ENCODE measurements around the gene CDC42BPB.

Gene CDC42BPB

GRCh38 chr14:102996941-102997340 lies 60.4 kb downstream of the CDC42BPB start:
- CTCF ChIA-PET = no interaction called here

DNA sequence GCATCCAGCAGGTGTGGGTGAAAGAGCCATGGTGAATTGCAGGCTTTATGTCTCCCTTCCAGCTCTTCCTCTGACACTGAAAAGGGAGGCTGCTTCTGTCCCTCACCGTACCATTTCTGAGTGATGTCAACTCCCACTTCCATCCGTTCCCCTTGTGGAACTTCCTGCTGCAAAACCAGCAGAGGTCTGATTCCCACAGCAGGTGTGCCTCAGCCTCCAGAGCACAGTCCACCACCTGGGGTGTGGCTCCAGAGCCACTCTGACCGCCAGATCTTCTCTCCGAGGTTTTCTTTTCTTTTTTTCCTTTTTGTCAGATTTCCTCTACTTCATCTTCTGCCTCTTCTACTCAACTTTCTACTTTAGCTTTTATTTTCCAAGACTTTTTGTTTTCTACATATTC lies 62.7 kb downstream of the CDC42BPB start:
- POLR2A ChIA-PET = no interaction called here
- peaks cover 3 to 51% of the 10 kb centered on the region in 2 experiments; a peak in 2 of 3 replicates for H3K36me3 ChIP-seq (ENCODE audit: control insufficient read depth in 2 of 2, insufficient read depth in 1 of 2, low read length in 2 of 2)
- CTCF ChIA-PET = no interaction called here

More at GRCh38 chr14:102996941-102997340, 60.4 kb downstream of the CDC42BPB start:
- TF ChIP-seq ZNF768 (tag by site-specific recombination; IDR thresholded peaks at IDR 0.05) (no peak), ZIC2 (tag by site-specific recombination; IDR thresholded peaks at IDR 0.05) (no peak), ZFP41 (tag by site-specific recombination; IDR thresholded peaks at IDR 0.05; ENCODE audit: borderline replicate concordance) (no peak), ZBTB1 (tag by site-specific recombination; IDR thresholded peaks at IDR 0.05) (no peak), ZNF776 (tag by site-specific recombination; IDR thresholded peaks at IDR 0.05; ENCODE audit: borderline replicate concordance) (no peak)
- POLR2A ChIA-PET = no interaction called here
- Histone ChIP-seq H3K27ac (ENCODE audit: extremely low read depth, low read depth, low read length) (no peak overlapping the region), H3K4me3 (ENCODE audit: low read depth, low read length) (no peak overlapping the region), H3K36me3 (ENCODE audit: control insufficient read depth in 2 of 2, insufficient read depth in 1 of 2, low read length in 2 of 2) (peaks cover 3 to 52% of the 10 kb centered on the region in 2 experiments; a peak in 2 of 3 replicates), H3K9me3 (ENCODE audit: control insufficient read depth, insufficient read depth, low read depth, low read length) (no peaks in the 10 kb centered on the region), H3K4me1 (ENCODE audit: control insufficient read depth, insufficient read depth, low read length) (no peaks in the 10 kb centered on the region)

DNA sequence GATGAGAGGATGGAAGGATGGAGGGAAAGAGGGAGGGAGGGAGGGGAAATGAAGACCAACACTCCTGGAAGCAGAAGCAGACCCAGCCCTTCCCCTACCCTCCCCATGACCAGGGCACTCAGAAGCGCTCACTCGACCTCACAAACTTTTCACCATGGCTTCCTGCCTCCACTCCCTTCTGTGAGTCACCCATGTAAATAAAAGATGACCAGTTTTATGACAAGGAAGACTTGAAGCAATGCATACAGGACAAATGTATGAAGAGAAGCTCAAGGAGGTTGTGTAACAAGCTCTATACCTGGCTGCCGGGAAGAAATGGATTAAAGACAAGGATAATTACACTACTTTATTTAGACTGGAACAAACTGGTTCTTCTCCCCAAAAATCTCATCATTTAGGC lies 63.8 kb downstream of the CDC42BPB start:
- POLR2A ChIA-PET = no interaction called here
- TF ChIP-seq ZNF18 (tag by site-specific recombination; IDR thresholded peaks at IDR 0.05) (no peak), KLF17 (tag by site-specific recombination; IDR thresholded peaks at IDR 0.05) (peak; percentile 57; the same call in 1 of the 2 replicates), WT1 (tag by site-specific recombination; IDR thresholded peaks at IDR 0.05) (0 out of 2 replicates have a peak, but pooled peaks have one; percentile 29), ZNF366 (tag by site-specific recombination; conservative IDR thresholded peaks at IDR 0.05) (0 out of 2 replicates have a peak, but pooled peaks have one; percentile 13)
- Histone ChIP-seq H3K4me3 (ENCODE audit: low read depth, low read length) (no peak overlapping the region), H3K9me3 (ENCODE audit: control insufficient read depth, insufficient read depth, low read depth, low read length) (no peaks in the 10 kb centered on the region), H3K27ac (ENCODE audit: extremely low read depth, low read depth, low read length) (no peak overlapping the region), H3K4me1 (ENCODE audit: control insufficient read depth, insufficient read depth, low read length) (no peaks in the 10 kb centered on the region), H3K36me3 (ENCODE audit: control insufficient read depth in 2 of 2, insufficient read depth in 1 of 2, low read length in 2 of 2) (peaks cover 13 to 51% of the 10 kb centered on the region in 2 experiments)
- CTCF ChIA-PET = no interaction called here

More for the DNA sequence above, 62.7 kb downstream of the CDC42BPB start:
- Histone ChIP-seq H3K4me1 (ENCODE audit: control insufficient read depth, insufficient read depth, low read length) (no peaks in the 10 kb centered on the region), H3K9me3 (ENCODE audit: control insufficient read depth, insufficient read depth, low read depth, low read length) (no peaks in the 10 kb centered on the region), H3K4me3 (ENCODE audit: low read depth, low read length) (no peak overlapping the region), H3K27ac (ENCODE audit: extremely low read depth, low read depth, low read length) (no peak overlapping the region)
- TF ChIP-seq ZNF248 (tag by site-specific recombination; IDR thresholded peaks at IDR 0.05) (no peak), ZIC2 (tag by site-specific recombination; IDR thresholded peaks at IDR 0.05) (peak; percentile 86)

DNA sequence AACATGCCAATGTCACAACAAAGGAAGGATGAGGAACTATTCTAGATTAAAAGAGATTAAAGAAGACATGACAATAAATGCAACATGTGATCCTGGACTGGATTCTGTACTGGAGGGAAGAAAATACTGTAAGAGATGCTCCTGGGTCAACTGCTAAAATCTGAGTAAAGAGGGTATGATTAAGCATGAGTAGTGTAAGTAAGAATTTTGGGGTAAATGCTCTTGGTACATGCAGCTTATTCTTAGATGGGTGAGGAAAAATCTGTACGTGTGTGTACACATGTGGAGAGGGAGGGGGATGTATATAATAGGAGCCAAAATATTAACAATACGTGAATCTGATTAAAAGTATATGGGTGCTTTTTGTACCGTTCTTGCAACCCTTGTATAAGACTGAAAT lies 66.0 kb downstream of the CDC42BPB start:
- TF ChIP-seq ZBTB6 (tag by site-specific recombination; IDR thresholded peaks at IDR 0.05) (no peak), ZNF398 (tag by site-specific recombination; IDR thresholded peaks at IDR 0.05) (no peak), PRDM1 (tag by site-specific recombination; IDR thresholded peaks at IDR 0.05) (no peak), ZNF624 (tag by site-specific recombination; IDR thresholded peaks at IDR 0.05) (no peak)
- TF ChIP-seq, protein P1, sequence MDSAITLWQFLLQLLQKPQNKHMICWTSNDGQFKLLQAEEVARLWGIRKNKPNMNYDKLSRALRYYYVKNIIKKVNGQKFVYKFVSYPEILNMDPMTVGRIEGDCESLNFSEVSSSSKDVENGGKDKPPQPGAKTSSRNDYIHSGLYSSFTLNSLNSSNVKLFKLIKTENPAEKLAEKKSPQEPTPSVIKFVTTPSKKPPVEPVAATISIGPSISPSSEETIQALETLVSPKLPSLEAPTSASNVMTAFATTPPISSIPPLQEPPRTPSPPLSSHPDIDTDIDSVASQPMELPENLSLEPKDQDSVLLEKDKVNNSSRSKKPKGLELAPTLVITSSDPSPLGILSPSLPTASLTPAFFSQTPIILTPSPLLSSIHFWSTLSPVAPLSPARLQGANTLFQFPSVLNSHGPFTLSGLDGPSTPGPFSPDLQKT (IDR thresholded peaks at IDR 0.05; ENCODE audit: borderline replicate concordance, low read depth, low read length) = no peak
- TF ChIP-seq, protein P2, sequence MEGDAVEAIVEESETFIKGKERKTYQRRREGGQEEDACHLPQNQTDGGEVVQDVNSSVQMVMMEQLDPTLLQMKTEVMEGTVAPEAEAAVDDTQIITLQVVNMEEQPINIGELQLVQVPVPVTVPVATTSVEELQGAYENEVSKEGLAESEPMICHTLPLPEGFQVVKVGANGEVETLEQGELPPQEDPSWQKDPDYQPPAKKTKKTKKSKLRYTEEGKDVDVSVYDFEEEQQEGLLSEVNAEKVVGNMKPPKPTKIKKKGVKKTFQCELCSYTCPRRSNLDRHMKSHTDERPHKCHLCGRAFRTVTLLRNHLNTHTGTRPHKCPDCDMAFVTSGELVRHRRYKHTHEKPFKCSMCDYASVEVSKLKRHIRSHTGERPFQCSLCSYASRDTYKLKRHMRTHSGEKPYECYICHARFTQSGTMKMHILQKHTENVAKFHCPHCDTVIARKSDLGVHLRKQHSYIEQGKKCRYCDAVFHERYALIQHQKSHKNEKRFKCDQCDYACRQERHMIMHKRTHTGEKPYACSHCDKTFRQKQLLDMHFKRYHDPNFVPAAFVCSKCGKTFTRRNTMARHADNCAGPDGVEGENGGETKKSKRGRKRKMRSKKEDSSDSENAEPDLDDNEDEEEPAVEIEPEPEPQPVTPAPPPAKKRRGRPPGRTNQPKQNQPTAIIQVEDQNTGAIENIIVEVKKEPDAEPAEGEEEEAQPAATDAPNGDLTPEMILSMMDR (tag by site-specific recombination; IDR thresholded peaks at IDR 0.05) = no peak
- Histone ChIP-seq H3K4me3 (ENCODE audit: low read depth, low read length) (no peak overlapping the region), H3K9me3 (ENCODE audit: control insufficient read depth, insufficient read depth, low read depth, low read length) (no peaks in the 10 kb centered on the region), H3K27ac (ENCODE audit: extremely low read depth, low read depth, low read length) (peak overlapping the region; percentile 16; the same call in 1 of the 2 replicates), H3K36me3 (ENCODE audit: control insufficient read depth in 2 of 2, insufficient read depth in 1 of 2, low read length in 2 of 2) (peaks cover 10 to 57% of the 10 kb centered on the region in 2 experiments), H3K4me1 (ENCODE audit: control insufficient read depth, insufficient read depth, low read length) (no peaks in the 10 kb centered on the region)
- ChIA-PET POLR2A (no interaction called here), CTCF (no interaction called here)
